PC-9 (cell line): Measurements from ENCODE around the gene CBFA2T3.

Experiments
- EZH2 ChIP-seq: fragments of 200-600 bp; sonication (generic); IDR thresholded peaks from 2 replicates; pipeline ENCODE4 v1.8.0; 2017; ENCODE audit warnings: antibody characterized with exemption, low read depth
- TF ChIP-seq, protein P1 (sequence below): fragments of 200-600 bp; sonication (generic); conservative IDR thresholded peaks from 2 replicates; pipeline ENCODE4 v1.6.1; 2017; ENCODE audit warnings: mixed run types, antibody characterized with exemption, mild to moderate bottlenecking, moderate library complexity

- TF ChIP-seq EZH2, result no peak
- TF ChIP-seq, protein P1, sequence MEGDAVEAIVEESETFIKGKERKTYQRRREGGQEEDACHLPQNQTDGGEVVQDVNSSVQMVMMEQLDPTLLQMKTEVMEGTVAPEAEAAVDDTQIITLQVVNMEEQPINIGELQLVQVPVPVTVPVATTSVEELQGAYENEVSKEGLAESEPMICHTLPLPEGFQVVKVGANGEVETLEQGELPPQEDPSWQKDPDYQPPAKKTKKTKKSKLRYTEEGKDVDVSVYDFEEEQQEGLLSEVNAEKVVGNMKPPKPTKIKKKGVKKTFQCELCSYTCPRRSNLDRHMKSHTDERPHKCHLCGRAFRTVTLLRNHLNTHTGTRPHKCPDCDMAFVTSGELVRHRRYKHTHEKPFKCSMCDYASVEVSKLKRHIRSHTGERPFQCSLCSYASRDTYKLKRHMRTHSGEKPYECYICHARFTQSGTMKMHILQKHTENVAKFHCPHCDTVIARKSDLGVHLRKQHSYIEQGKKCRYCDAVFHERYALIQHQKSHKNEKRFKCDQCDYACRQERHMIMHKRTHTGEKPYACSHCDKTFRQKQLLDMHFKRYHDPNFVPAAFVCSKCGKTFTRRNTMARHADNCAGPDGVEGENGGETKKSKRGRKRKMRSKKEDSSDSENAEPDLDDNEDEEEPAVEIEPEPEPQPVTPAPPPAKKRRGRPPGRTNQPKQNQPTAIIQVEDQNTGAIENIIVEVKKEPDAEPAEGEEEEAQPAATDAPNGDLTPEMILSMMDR, result no peak
These were observed 101.2 kb downstream of the CBFA2T3 start for GRCh38 chr16:88875703-88876234.
